ENCODE results near the gene GRK4. TPM values are rescaled to one million over a fixed set of nuclear protein-coding genes. Genes with fewer than 3 reads are reported as not detected.
A peak's percentile ranks its signal among the peaks of the same experiment; 100 is the strongest.

GRK4 gene
- total and polyA plus RNA-seq, 10 of the 15 experiments (the other 5 are each of a cell fraction or from before 2014, with no cell fraction given): 1.1 to 4.0 (median 2.5) TPM

DNA sequence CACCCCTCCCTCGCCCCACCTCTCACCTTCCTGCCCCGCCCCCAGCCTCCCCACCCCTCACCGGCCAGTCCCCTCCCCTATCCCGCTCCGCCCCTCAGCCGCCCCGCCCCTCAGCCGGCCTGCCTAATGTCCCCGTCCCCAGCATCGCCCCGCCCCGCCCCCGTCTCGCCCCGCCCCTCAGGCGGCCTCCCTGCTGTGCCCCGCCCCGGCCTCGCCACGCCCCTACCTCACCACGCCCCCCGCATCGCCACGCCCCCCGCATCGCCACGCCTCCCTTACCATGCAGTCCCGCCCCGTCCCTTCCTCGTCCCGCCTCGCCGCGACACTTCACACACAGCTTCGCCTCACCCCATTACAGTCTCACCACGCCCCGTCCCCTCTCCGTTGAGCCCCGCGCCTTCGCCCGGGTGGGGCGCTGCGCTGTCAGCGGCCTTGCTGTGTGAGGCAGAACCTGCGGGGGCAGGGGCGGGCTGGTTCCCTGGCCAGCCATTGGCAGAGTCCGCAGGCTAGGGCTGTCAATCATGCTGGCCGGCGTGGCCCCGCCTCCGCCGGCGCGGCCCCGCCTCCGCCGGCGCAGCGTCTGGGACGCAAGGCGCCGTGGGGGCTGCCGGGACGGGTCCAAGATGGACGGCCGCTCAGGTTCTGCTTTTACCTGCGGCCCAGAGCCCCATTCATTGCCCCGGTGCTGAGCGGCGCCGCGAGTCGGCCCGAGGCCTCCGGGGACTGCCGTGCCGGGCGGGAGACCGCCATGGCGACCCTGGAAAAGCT, 110.9 kb downstream of the GRK4 start, which contains the start of the genes HTT and HTT-AS (continued):
- TF ChIP-seq ZNF622 (IDR thresholded peaks at IDR 0.05) (no peak), RAD21 (IDR thresholded peaks at IDR 0.05; ENCODE audit: insufficient read depth, low read depth, low read length) (no peak), ELK1 (IDR thresholded peaks at IDR 0.05; ENCODE audit: low read depth, low read length) (no peak), NR2F1 (conservative IDR thresholded peaks at IDR 0.05) (0 out of 2 replicates have a peak, but pooled peaks have one; percentile 28), ZBED1 (IDR thresholded peaks at IDR 0.05; ENCODE audit: borderline replicate concordance) (no peak), ZNF592 (IDR thresholded peaks at IDR 0.05) (no peak), MTA2 (IDR thresholded peaks at IDR 0.05; ENCODE audit: low read depth) (no peak), NFYA (IDR thresholded peaks at IDR 0.05; ENCODE audit: borderline replicate concordance, low read depth, low read length) (no peak), POLR2A (IDR thresholded peaks at IDR 0.05; ENCODE audit: low read depth, low read length) (peak; percentile 86), SREBF1 (IDR thresholded peaks at IDR 0.05; ENCODE audit: low read length) (no peak), EED (IDR thresholded peaks at IDR 0.05; ENCODE audit: low read depth) (no peak), MEF2A (IDR thresholded peaks at IDR 0.05; ENCODE audit: insufficient read depth, low read depth, low read length) (no peak), TARDBP (IDR thresholded peaks at IDR 0.05; ENCODE audit: borderline replicate concordance) (no peak), NBN (IDR thresholded peaks at IDR 0.05) (0 out of 2 replicates have a peak, but pooled peaks have one; percentile 23), NFXL1 (IDR thresholded peaks at IDR 0.05; ENCODE audit: borderline replicate concordance) (no peak), RCOR1 (conservative IDR thresholded peaks at IDR 0.05; ENCODE audit: low read depth, low read length) (no peak), BRCA1 (IDR thresholded peaks at IDR 0.05; ENCODE audit: low read depth, low read length) (no peak), IKZF2 (IDR thresholded peaks at IDR 0.05) (no peak), TAF1 (IDR thresholded peaks at IDR 0.05; ENCODE audit: borderline replicate concordance, low read depth, low read length) (peak; percentile 96)
- TF ChIP-seq, protein P1, sequence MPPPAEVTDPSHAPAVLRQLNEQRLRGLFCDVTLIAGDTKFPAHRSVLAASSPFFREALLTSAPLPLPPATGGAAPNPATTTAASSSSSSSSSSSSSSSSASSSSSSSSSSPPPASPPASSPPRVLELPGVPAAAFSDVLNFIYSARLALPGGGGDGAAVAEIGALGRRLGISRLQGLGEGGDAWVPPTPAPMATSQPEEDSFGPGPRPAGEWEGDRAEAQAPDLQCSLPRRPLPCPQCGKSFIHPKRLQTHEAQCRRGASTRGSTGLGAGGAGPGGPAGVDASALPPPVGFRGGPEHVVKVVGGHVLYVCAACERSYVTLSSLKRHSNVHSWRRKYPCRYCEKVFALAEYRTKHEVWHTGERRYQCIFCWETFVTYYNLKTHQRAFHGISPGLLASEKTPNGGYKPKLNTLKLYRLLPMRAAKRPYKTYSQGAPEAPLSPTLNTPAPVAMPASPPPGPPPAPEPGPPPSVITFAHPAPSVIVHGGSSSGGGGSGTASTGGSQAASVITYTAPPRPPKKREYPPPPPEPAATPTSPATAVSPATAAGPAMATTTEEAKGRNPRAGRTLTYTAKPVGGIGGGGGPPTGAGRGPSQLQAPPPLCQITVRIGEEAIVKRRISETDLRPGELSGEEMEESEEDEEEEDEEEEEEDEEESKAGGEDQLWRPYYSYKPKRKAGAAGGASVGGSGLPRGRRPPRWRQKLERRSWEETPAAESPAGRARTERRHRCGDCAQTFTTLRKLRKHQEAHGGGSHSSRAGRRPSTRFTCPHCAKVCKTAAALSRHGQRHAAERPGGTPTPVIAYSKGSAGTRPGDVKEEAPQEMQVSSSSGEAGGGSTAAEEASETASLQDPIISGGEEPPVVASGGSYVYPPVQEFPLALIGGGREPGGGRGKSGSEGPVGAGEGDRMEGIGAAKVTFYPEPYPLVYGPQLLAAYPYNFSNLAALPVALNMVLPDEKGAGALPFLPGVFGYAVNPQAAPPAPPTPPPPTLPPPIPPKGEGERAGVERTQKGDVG (CRISPR knock-in tag; IDR thresholded peaks at IDR 0.05): no peak
- TF ChIP-seq, protein P2, sequence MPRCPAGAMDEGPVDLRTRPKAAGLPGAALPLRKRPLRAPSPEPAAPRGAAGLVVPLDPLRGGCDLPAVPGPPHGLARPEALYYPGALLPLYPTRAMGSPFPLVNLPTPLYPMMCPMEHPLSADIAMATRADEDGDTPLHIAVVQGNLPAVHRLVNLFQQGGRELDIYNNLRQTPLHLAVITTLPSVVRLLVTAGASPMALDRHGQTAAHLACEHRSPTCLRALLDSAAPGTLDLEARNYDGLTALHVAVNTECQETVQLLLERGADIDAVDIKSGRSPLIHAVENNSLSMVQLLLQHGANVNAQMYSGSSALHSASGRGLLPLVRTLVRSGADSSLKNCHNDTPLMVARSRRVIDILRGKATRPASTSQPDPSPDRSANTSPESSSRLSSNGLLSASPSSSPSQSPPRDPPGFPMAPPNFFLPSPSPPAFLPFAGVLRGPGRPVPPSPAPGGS (IDR thresholded peaks at IDR 0.05; ENCODE audit: borderline replicate concordance, insufficient read depth, low read depth, low read length, poor library complexity, severe bottlenecking): no peak
